K562 (cell line): Measurements from ENCODE around the gene ZNF831.

ENCODE experiments used
- ATF6 ChIP-seq: sonication (generic); formaldehyde crosslinking; IDR thresholded peaks from 2 replicates; pipeline ENCODE4 v1.4.0; 2020; ENCODE audit warnings: mild to moderate bottlenecking, missing genetic modification reagents
- CTCF ChIP-seq, 3 experiments: IDR thresholded peaks in 2 of 3; conservative IDR thresholded peaks in 1 of 3; 2 replicates each; pipeline ENCODE4 v1.5.1; 2011 to 2012; ENCODE audit warnings: low read length in 3 of 3, mild to moderate bottlenecking in 3 of 3, control low read depth in 2 of 3, improper control_type of control experiment in 1 of 3, inconsistent platforms in 1 of 3, low read depth in 1 of 3, mixed read lengths in 1 of 3, moderate library complexity in 1 of 3; ENCODE audit not compliant: insufficient read depth in 2 of 3
- EZH2 ChIP-seq: IDR thresholded peaks from 2 replicates; pipeline ENCODE4 v1.6.1; 2012; ENCODE audit warnings: low read depth, mild to moderate bottlenecking, inconsistent platforms, low read length, borderline replicate concordance
- GABPB1 ChIP-seq: sonication (generic); formaldehyde crosslinking; IDR thresholded peaks from 2 replicates; pipeline ENCODE4 v1.8.0; 2022; ENCODE audit warnings: mild to moderate bottlenecking, missing genetic modification reagents
- GABPB2 ChIP-seq: fragments of 250-450 bp; sonication (Bioruptor Pico); conservative IDR thresholded peaks from 2 replicates; pipeline ENCODE4 v1.5.1; 2021; ENCODE audit warnings: mild to moderate bottlenecking
- HDAC6 ChIP-seq: IDR thresholded peaks from 2 replicates; pipeline ENCODE4 v1.6.1; 2012; ENCODE audit warnings: low read depth, mild to moderate bottlenecking, control low read depth, inconsistent platforms, low read length, moderate library complexity
- ILF3 ChIP-seq: fragments of 450-650 bp; IDR thresholded peaks from 2 replicates; pipeline ENCODE4 v1.6.1; 2018; ENCODE audit warnings: antibody characterized with exemption, mild to moderate bottlenecking, moderate library complexity, borderline replicate concordance
- POLR2A ChIP-seq: fragments of 450-650 bp; conservative IDR thresholded peaks from 2 replicates; pipeline ENCODE4 v1.6.1; 2016
- SP1 ChIP-seq: sonication (generic); formaldehyde crosslinking; IDR thresholded peaks from 2 replicates; pipeline ENCODE4 v1.8.1; 2022; ENCODE audit warnings: mild to moderate bottlenecking, missing genetic modification reagents
- TAF1 ChIP-seq: IDR thresholded peaks from 2 replicates; pipeline ENCODE4 v1.6.1; 2011; ENCODE audit warnings: mild to moderate bottlenecking, low read length, moderate library complexity; ENCODE audit not compliant: insufficient read depth, control insufficient read depth, severe bottlenecking; ENCODE audit errors: extremely low read depth
- ZBTB43 ChIP-seq: sonication (generic); formaldehyde crosslinking; IDR thresholded peaks from 2 replicates; pipeline ENCODE4 v1.8.0; 2023; ENCODE audit warnings: mild to moderate bottlenecking, missing genetic modification reagents
- ZNF586 ChIP-seq: fragments of 450-650 bp; formaldehyde crosslinking; conservative IDR thresholded peaks from 2 replicates; pipeline ENCODE4 v1.4.0; 2020; ENCODE audit warnings: mild to moderate bottlenecking, moderate library complexity
- ZNF644 ChIP-seq: fragments of 200-800 bp; sonication (Bioruptor generic); IDR thresholded peaks from 2 replicates; pipeline ENCODE4 v1.6.1; 2016; ENCODE audit warnings: low read depth, missing genetic modification characterization, missing compliant biosample characterization

GRCh38 chr20:59145247-59145923 is 18.2 kb upstream of the ZNF831 start:
- TF ChIP-seq CTCF (IDR thresholded peaks at IDR 0.05 in 2 of 3, conservative IDR thresholded peaks at IDR 0.05 in 1 of 3; ENCODE audit: insufficient read depth in 2 of 3, low read depth in 1 of 3, low read length in 3 of 3) (no peak), ZNF586 (CRISPR knock-in tag) (no peak), ZNF644 (tag) (no peak), SP1 (CRISPR knock-in tag) (no peak), EZH2 (no peak), TAF1 (no peak), GABPB2 (CRISPR knock-in tag) (no peak), ZBTB43 (CRISPR knock-in tag) (no peak), HDAC6 (no peak), ILF3 (no peak), GABPB1 (CRISPR knock-in tag) (no peak), ATF6 (CRISPR knock-in tag) (no peak), POLR2A (no peak)
